HCT116 (cell line): ENCODE data around the gene HOXA13. TPM values are rescaled to one million over a fixed set of nuclear protein-coding genes. Genes with fewer than 3 reads are reported as not detected.

Experiments
- ATAC-seq: fragments of 200-7000 bp; cut with Tn5 transposase; 2 replicates; pipeline ENCODE4 v1.9.1; 2020; ENCODE audit warnings: mild to moderate bottlenecking, moderate library complexity
- BruUV-seq: library from RNA; stranded (reverse); fragments of 400-500 nt; replicated peaks from 2 replicates; lab custom pipeline; 2021; lab: Mats Ljungman, UMichigan
- CTCF ChIA-PET: fragments of 300-600 bp; sonication (Branson Sonifier 250); formaldehyde crosslinking; loops from one replicate; lab custom pipeline; 2021; ENCODE audit warnings: antibody characterized with exemption; lab: Charles Lee
- POLR2A ChIA-PET: fragments of 300-600, 350-600 bp; sonication (Branson Sonifier 250); formaldehyde crosslinking; loops from one replicate; lab custom pipeline; 2021; ENCODE audit warnings: antibody characterized with exemption; lab: Charles Lee
- RAD21 ChIA-PET, 2 experiments: fragments of 300-600 bp; sonication (Branson Sonifier 250); formaldehyde crosslinking; loops; one replicate each; lab custom pipeline; 2023; ENCODE audit warnings: low total read pairs in 2 of 2; ENCODE audit not compliant: uncharacterized antibody in 2 of 2, unreplicated experiment in 2 of 2, low non-redundant PET in 1 of 2; lab: Charles Lee
- DNase-seq: peaks from one replicate; pipeline ENCODE4 v3.0.0-alpha.2; 2010; ENCODE audit warnings: low read depth, low spot score
- H2AFZ ChIP-seq: fragments of 200-600 bp; shearing (Covaris generic), sonication (generic); 2 replicates; pipeline ENCODE4 v1.6.1; 2017; ENCODE audit warnings: low read depth, mixed run types, mixed read lengths, antibody characterized with exemption, low read length; ENCODE audit not compliant: poor library complexity, severe bottlenecking
- H3K27ac ChIP-seq: 2 replicates; pipeline ENCODE4 v1.5.1; 2012; ENCODE audit warnings: low read depth, low read length
- H3K27me3 ChIP-seq: fragments of 200-600 bp; sonication (generic); 2 replicates; pipeline ENCODE4 v1.6.1; 2016; ENCODE audit warnings: mixed run types, low read length, mixed read lengths; ENCODE audit not compliant: insufficient read depth
- H3K36me3 ChIP-seq, 2 experiments: fragments of 200-500 bp in 1 of 2; fragments of 200-600 bp in 1 of 2; sonication (Bioruptor generic) in 1 of 2; sonication (generic) in 1 of 2; 2 replicates each; pipeline versions ENCODE4 v1.5.1 to v1.6.1; 2014 to 2016; ENCODE audit warnings: low read length in 2 of 2, inconsistent platforms in 1 of 2, mixed read lengths in 1 of 2, mixed run types in 1 of 2; ENCODE audit not compliant: insufficient read depth in 2 of 2, control insufficient read depth in 1 of 2
- H3K4me1 ChIP-seq, 2 experiments: fragments of 200-600 bp in 1 of 2; sonication (generic) in 1 of 2; 2 replicates each; pipeline versions ENCODE4 v1.5.1 to v1.6.1; 2012 to 2017; ENCODE audit warnings: low read length in 2 of 2, inconsistent platforms in 1 of 2, mild to moderate bottlenecking in 1 of 2, mixed read lengths in 1 of 2, mixed run types in 1 of 2, moderate library complexity in 1 of 2; ENCODE audit not compliant: insufficient read depth in 2 of 2, control insufficient read depth in 1 of 2
- H3K4me2 ChIP-seq: fragments of 200-600 bp; sonication (generic); 2 replicates; pipeline ENCODE4 v1.6.1; 2017; ENCODE audit warnings: mixed run types, low read length, mixed read lengths
- H3K4me3 ChIP-seq, 2 experiments: fragments of 200-600 bp in 1 of 2; sonication (generic) in 1 of 2; replicated peaks in 1 of 2; 2 replicates each; pipeline ENCODE4 v1.5.1; 2011 to 2016; ENCODE audit warnings: low read length in 2 of 2, control low read depth in 1 of 2, low read depth in 1 of 2, mild to moderate bottlenecking in 1 of 2, mixed read lengths in 1 of 2, mixed run types in 1 of 2
- H3K79me2 ChIP-seq: fragments of 200-600 bp; sonication (generic); 2 replicates; pipeline ENCODE4 v1.6.1; 2017; ENCODE audit warnings: mild to moderate bottlenecking, mixed run types, low read length, moderate library complexity, mixed read lengths; ENCODE audit not compliant: insufficient read depth
- H3K9ac ChIP-seq: fragments of 200-600 bp; sonication (generic); 2 replicates; pipeline ENCODE4 v1.6.1; 2016; ENCODE audit warnings: low read length, mixed read lengths
- H3K9me2 ChIP-seq: fragments of 200-600 bp; sonication (generic), shearing (Covaris generic); 2 replicates; pipeline ENCODE4 v1.6.1; 2017; ENCODE audit warnings: mixed run types, mild to moderate bottlenecking, moderate library complexity; ENCODE audit not compliant: insufficient read depth
- H3K9me3 ChIP-seq, 2 experiments: fragments of 200-500 bp in 1 of 2; fragments of 200-600 bp in 1 of 2; sonication (Bioruptor generic) in 1 of 2; sonication (generic) in 1 of 2; 2 replicates each; pipeline ENCODE4 v1.6.1; 2014 to 2017; ENCODE audit warnings: low read length in 2 of 2, mixed read lengths in 2 of 2, inconsistent platforms in 1 of 2, low read depth in 1 of 2, mild to moderate bottlenecking in 1 of 2, mixed run types in 1 of 2, moderate library complexity in 1 of 2; ENCODE audit not compliant: control insufficient read depth in 1 of 2, insufficient read depth in 1 of 2
- H4K20me1 ChIP-seq: fragments of 200-600 bp; sonication (generic), shearing (Covaris generic); 2 replicates; pipeline ENCODE4 v1.6.1; 2017; ENCODE audit warnings: mixed run types, mild to moderate bottlenecking, moderate library complexity; ENCODE audit not compliant: insufficient read depth
- ATF3 ChIP-seq: IDR thresholded peaks from 2 replicates; pipeline ENCODE4 v1.6.1; 2012
- ELF1 ChIP-seq: IDR thresholded peaks from 2 replicates; pipeline ENCODE4 v1.6.1; 2012; ENCODE audit warnings: low read depth, borderline replicate concordance
- FOSL1 ChIP-seq: IDR thresholded peaks from 2 replicates; pipeline ENCODE4 v1.6.1; 2012; ENCODE audit warnings: low read depth
- REST ChIP-seq: IDR thresholded peaks from 2 replicates; pipeline ENCODE4 v1.6.1; 2012; ENCODE audit warnings: low read depth
- SIN3A ChIP-seq: IDR thresholded peaks from 2 replicates; pipeline ENCODE4 v1.6.1; 2012; ENCODE audit warnings: low read depth
- SP1 ChIP-seq: IDR thresholded peaks from 2 replicates; pipeline ENCODE4 v1.6.1; 2012; ENCODE audit warnings: low read depth
- YY1 ChIP-seq: IDR thresholded peaks from 2 replicates; pipeline ENCODE4 v1.6.1; 2011; ENCODE audit warnings: low read length, low read depth, moderate library complexity, mild to moderate bottlenecking; ENCODE audit not compliant: insufficient replicate concordance; ENCODE audit errors: extremely low read depth
- intact Hi-C: fragments of 100-400 bp; cut with micrococcal nuclease; formaldehyde crosslinking; loops from 2 replicates; pipeline ENCODE4 v1.10.0; 2022
- total RNA-seq: library from RNA; stranded (reverse); gene quantifications from one replicate; pipeline ENCODE4 v1.2.1, GENCODE V29; 2021; ENCODE audit not compliant: unreplicated experiment
- TF ChIP-seq, protein P1 (sequence below): IDR thresholded peaks from 2 replicates; pipeline ENCODE4 v1.6.1; 2011; ENCODE audit warnings: mild to moderate bottlenecking, low read length, moderate library complexity; ENCODE audit not compliant: insufficient replicate concordance; ENCODE audit errors: extremely low read depth

HOXA13 gene
- total RNA-seq, 1 experiment from 2014 or later, result 3.6 TPM

DNA sequence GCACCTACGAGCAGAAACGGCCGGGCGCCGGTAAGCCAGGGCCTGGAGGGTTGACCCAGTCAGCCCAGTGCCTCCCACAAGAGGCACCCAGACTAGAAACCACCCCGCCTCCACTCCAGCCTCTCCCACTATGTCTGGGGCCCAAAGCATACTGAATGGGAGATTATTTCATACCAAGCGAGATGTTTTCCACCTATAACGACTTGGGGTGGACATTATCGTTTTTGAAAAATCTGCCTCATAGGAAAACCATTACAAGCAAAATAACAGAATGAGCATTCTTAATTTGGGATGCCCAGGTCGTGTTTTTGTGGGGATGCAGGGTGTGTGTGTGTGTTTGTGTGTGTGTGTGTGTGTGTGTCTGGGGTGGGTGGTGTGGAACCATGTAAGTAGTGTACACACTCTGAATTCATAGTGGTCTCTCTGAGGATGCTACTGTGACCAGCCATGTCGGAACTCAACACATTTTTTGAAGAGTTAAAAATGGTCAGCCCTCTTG, 53.9 kb downstream of the HOXA13 start:
- H3K9me2 ChIP-seq, result no peaks in the 10 kb centered on the region
- H3K9me3 ChIP-seq, result no peaks in the 10 kb centered on the region
- TF ChIP-seq, protein P1, sequence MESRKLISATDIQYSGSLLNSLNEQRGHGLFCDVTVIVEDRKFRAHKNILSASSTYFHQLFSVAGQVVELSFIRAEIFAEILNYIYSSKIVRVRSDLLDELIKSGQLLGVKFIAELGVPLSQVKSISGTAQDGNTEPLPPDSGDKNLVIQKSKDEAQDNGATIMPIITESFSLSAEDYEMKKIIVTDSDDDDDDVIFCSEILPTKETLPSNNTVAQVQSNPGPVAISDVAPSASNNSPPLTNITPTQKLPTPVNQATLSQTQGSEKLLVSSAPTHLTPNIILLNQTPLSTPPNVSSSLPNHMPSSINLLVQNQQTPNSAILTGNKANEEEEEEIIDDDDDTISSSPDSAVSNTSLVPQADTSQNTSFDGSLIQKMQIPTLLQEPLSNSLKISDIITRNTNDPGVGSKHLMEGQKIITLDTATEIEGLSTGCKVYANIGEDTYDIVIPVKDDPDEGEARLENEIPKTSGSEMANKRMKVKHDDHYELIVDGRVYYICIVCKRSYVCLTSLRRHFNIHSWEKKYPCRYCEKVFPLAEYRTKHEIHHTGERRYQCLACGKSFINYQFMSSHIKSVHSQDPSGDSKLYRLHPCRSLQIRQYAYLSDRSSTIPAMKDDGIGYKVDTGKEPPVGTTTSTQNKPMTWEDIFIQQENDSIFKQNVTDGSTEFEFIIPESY, result no peak
- TF ChIP-seq FOSL1 (no peak), ELF1 (no peak), YY1 (no peak), ATF3 (no peak), SIN3A (no peak), SP1 (no peak), REST (no peak)
- H4K20me1 ChIP-seq, result no peaks in the 10 kb centered on the region
- peaks cover 8 to 12% of the 10 kb centered on the region in 2 experiments; a peak in 3 of 4 replicates for H3K36me3 ChIP-seq
- CTCF ChIA-PET, result no interaction called here
- no peak overlapping the region for H3K4me2 ChIP-seq
- BruUV-seq, result no TSS peak
- H3K4me1 ChIP-seq, result peaks cover 15 to 35% of the 10 kb centered on the region in 2 experiments
- H3K27ac ChIP-seq, result no peak overlapping the region
- no peak overlapping the region for H3K9ac ChIP-seq
- H3K27me3 ChIP-seq, result no peaks in the 10 kb centered on the region
- H3K79me2 ChIP-seq, result peaks cover 37% of the 10 kb centered on the region
- intact Hi-C loops, result no loop called here
- H3K4me3 ChIP-seq, result no peak overlapping the region
- no peak overlapping the region for H2AFZ ChIP-seq
- POLR2A ChIA-PET, result no interaction called here
- DNase-seq, result no peak
- RAD21 ChIA-PET, result no interaction called here
- no peak for ATAC-seq
